HepG2 (cell line): ENCODE data around the gene LEPR. TPM values are rescaled to one million over a fixed set of nuclear protein-coding genes. Genes with fewer than 3 reads are reported as not detected.

ENCODE experiments used
- ARNT2 ChIP-seq: sonication (generic); formaldehyde crosslinking; IDR thresholded peaks from 2 replicates; pipeline ENCODE4 v1.8.0; 2022; ENCODE audit warnings: mild to moderate bottlenecking, low read depth, missing genetic modification reagents, moderate library complexity
- ATF7-NPFF ChIP-seq: sonication (generic); formaldehyde crosslinking; IDR thresholded peaks from 2 replicates; pipeline ENCODE4 v1.8.1; 2023; ENCODE audit warnings: mild to moderate bottlenecking, low read depth, missing genetic modification reagents, moderate library complexity
- CBFB ChIP-seq: sonication (generic); formaldehyde crosslinking; IDR thresholded peaks from 2 replicates; pipeline ENCODE4 v1.4.0; 2020; ENCODE audit warnings: missing genetic modification reagents
- CENPX ChIP-seq: sonication (generic); formaldehyde crosslinking; IDR thresholded peaks from 2 replicates; pipeline ENCODE4 v1.9.0; 2021; ENCODE audit warnings: mild to moderate bottlenecking, missing genetic modification reagents, moderate library complexity
- CSRNP1 ChIP-seq: sonication (generic); formaldehyde crosslinking; IDR thresholded peaks from 2 replicates; pipeline ENCODE4 v1.8.1; 2023; ENCODE audit warnings: mild to moderate bottlenecking, missing genetic modification reagents
- ETV6 ChIP-seq: sonication (generic); formaldehyde crosslinking; conservative IDR thresholded peaks from 2 replicates; pipeline ENCODE4 v1.4.0; 2020; ENCODE audit warnings: missing genetic modification reagents
- FOXO1 ChIP-seq: sonication (generic); formaldehyde crosslinking; IDR thresholded peaks from 2 replicates; pipeline ENCODE4 v1.4.0; 2020; ENCODE audit warnings: missing genetic modification reagents
- HNRNPH1 ChIP-seq: fragments of 200-400 bp; formaldehyde crosslinking; optimal IDR thresholded peaks from 2 replicates; pipeline ENCODE3; 2017; ENCODE audit warnings: mild to moderate bottlenecking, low read depth, low read length
- JUND ChIP-seq: sonication (generic); formaldehyde crosslinking; IDR thresholded peaks from 2 replicates; pipeline ENCODE4 v1.8.0; 2022; ENCODE audit warnings: mild to moderate bottlenecking, missing genetic modification reagents
- NCOR1 ChIP-seq: fragments of 200-600 bp; sonication (generic); IDR thresholded peaks from 2 replicates; pipeline ENCODE4 v1.7.0; 2017; ENCODE audit warnings: antibody characterized with exemption, low read length, borderline replicate concordance
- NKX3-1 ChIP-seq: sonication (generic); formaldehyde crosslinking; IDR thresholded peaks from 2 replicates; pipeline ENCODE4 v1.5.0; 2020; ENCODE audit warnings: missing genetic modification reagents
- NPAS2 ChIP-seq: sonication (generic); formaldehyde crosslinking; IDR thresholded peaks from 2 replicates; pipeline ENCODE4 v1.8.0; 2022; ENCODE audit warnings: mild to moderate bottlenecking, missing genetic modification reagents, borderline replicate concordance
- NR2C2 ChIP-seq: sonication (generic); formaldehyde crosslinking; IDR thresholded peaks from 2 replicates; pipeline ENCODE4 v1.4.0; 2020; ENCODE audit warnings: missing genetic modification reagents, mild to moderate bottlenecking, moderate library complexity, borderline replicate concordance
- RBFOX2 ChIP-seq: fragments of 200-400 bp; formaldehyde crosslinking; IDR thresholded peaks from 2 replicates; pipeline ENCODE4 v1.6.1; 2017; ENCODE audit warnings: low read depth, mild to moderate bottlenecking, low read length
- REST ChIP-seq, 2 experiments: IDR thresholded peaks; 2 replicates each; pipeline ENCODE4 v1.6.1; 2011 to 2012; ENCODE audit warnings: low read length in 2 of 2, borderline replicate concordance in 1 of 2, low read depth in 1 of 2, mild to moderate bottlenecking in 1 of 2, moderate library complexity in 1 of 2
- SMAD9 ChIP-seq: sonication (generic); formaldehyde crosslinking; IDR thresholded peaks from 2 replicates; pipeline ENCODE4 v1.5.1; 2020; ENCODE audit warnings: mild to moderate bottlenecking, missing genetic modification reagents
- SUZ12 ChIP-seq: fragments of 150-350 bp; IDR thresholded peaks from 2 replicates; pipeline ENCODE4 v1.6.1; 2014; ENCODE audit warnings: low read depth, low read length
- TBL1XR1 ChIP-seq: fragments of 150-350 bp; IDR thresholded peaks from 2 replicates; pipeline ENCODE4 v1.6.1; 2014; ENCODE audit warnings: borderline replicate concordance, low read length; ENCODE audit not compliant: partially characterized antibody
- TIGD3 ChIP-seq: sonication (generic); formaldehyde crosslinking; IDR thresholded peaks from 2 replicates; pipeline ENCODE4 v1.5.1; 2020; ENCODE audit warnings: mild to moderate bottlenecking, missing genetic modification reagents, borderline replicate concordance
- ZFP90 ChIP-seq: sonication (generic); formaldehyde crosslinking; IDR thresholded peaks from 2 replicates; pipeline ENCODE4 v1.8.0; 2022; ENCODE audit warnings: missing genetic modification reagents, mild to moderate bottlenecking, inconsistent platforms, borderline replicate concordance
- ZNF296 ChIP-seq: sonication (generic); formaldehyde crosslinking; conservative IDR thresholded peaks from 2 replicates; pipeline ENCODE4 v1.5.0; 2020; ENCODE audit warnings: mild to moderate bottlenecking, missing genetic modification reagents
- ZNF326 ChIP-seq: sonication (generic); formaldehyde crosslinking; IDR thresholded peaks from 2 replicates; pipeline ENCODE4 v1.4.0; 2020; ENCODE audit warnings: missing genetic modification reagents, borderline replicate concordance
- ZNF343 ChIP-seq: sonication (generic); formaldehyde crosslinking; IDR thresholded peaks from 2 replicates; pipeline ENCODE4 v1.4.0; 2020; ENCODE audit warnings: mild to moderate bottlenecking, missing genetic modification reagents
- polyA plus RNA-seq, 8 experiments: library from polyadenylated mRNA; depleted of rRNA in 3 of 8; stranded (reverse) in 7 of 8; unstranded in 1 of 8; fragments of >200 nt; fragmentation: Illumina TruSeq in 4 of 8; extraction: Trizol in 4 of 8; gene quantifications; 2 replicates each; pipeline versions ENCODE4 v1.2.1 to v1.2.3, GENCODE V29; 2011 to 2016; ENCODE audit warnings: low read depth in 4 of 8, missing spikeins in 1 of 8, mixed read lengths in 1 of 8; ENCODE audit not compliant: insufficient read depth in 1 of 8
- total RNA-seq, 5 experiments: library from RNA; depleted of rRNA; stranded (reverse); fragments of >200 nt; fragmentation: Illumina TruSeq; extraction: Trizol; gene quantifications; 2 replicates each; pipeline ENCODE4 v1.2.3, GENCODE V29; 2016; ENCODE audit warnings: low read depth in 1 of 5

Gene LEPR
- total and polyA plus RNA-seq, 2 of the 13 experiments (the other 11 are each of a cell fraction or from before 2014, with no cell fraction given), result 0.60 to 1.7 TPM

- TF ChIP-seq CSRNP1 (CRISPR knock-in tag) (no peak), HNRNPH1 (no peak), NKX3-1 (CRISPR knock-in tag) (no peak), JUND (CRISPR knock-in tag) (no peak), NCOR1 (no peak), SUZ12 (no peak), TIGD3 (no peak), CENPX (no peak), ZFP90 (0 out of 2 replicates have a peak, but pooled peaks have one; percentile 50), ZNF343 (0 out of 2 replicates have a peak, but pooled peaks have one; percentile 55), SMAD9 (CRISPR knock-in tag) (no peak), ZNF326 (CRISPR knock-in tag) (no peak), ATF7-NPFF (CRISPR knock-in tag) (no peak), CBFB (CRISPR knock-in tag) (no peak), NPAS2 (no peak), ARNT2 (CRISPR knock-in tag) (no peak), NR2C2 (CRISPR knock-in tag) (peak; percentile 30; the same call in 1 of the 2 replicates), TBL1XR1 (no peak), ETV6 (CRISPR knock-in tag) (no peak), REST (IDR thresholded peaks at IDR 0.05; ENCODE audit: borderline replicate concordance in 1 of 2, low read depth in 1 of 2, low read length in 2 of 2) (0 out of 4 replicates have a peak, but pooled peaks of 1 of the 2 experiments have one; percentile 22), FOXO1 (CRISPR knock-in tag) (no peak), RBFOX2 (no peak), ZNF296 (no peak)
Measured at GRCh38 chr1:65419681-65420589, 533 bp upstream of the LEPR start (continued).
